K562 (cell line): Measurements from ENCODE around the gene NPTXR. TPM values are rescaled to one million over a fixed set of nuclear protein-coding genes. Genes with fewer than 3 reads are reported as not detected.

ENCODE experiments used
- ATAC-seq: fragments of 200-7000 bp; cut with Tn5 transposase; 3 replicates; pipeline ENCODE4 v1.9.1; 2020; ENCODE audit warnings: moderate library complexity
- BruUV-seq: library from RNA; stranded (reverse); fragments of 400-500 nt; replicated peaks from 2 replicates; lab custom pipeline; 2021; lab: Mats Ljungman, UMichigan
- CTCF ChIA-PET: fragments of 300-600 bp; formaldehyde crosslinking; extraction: SDS; loops from one replicate; lab custom pipeline; 2021; ENCODE audit warnings: low intra/inter-chr PET ratio; lab: Yijun Ruan, JAX
- POLR2A ChIA-PET: fragments of 300-600, 350-650 bp; sonication (Branson Sonifier 250); formaldehyde crosslinking; extraction: SDS; loops from one replicate; lab custom pipeline; 2021; ENCODE audit warnings: antibody characterized with exemption, inconsistent platforms; lab: Yijun Ruan, JAX
- DNase-seq, 4 experiments: peaks; one replicate each; pipeline versions ENCODE4 v3.0.0 to v3.0.0-alpha.2; 2011 to 2018; ENCODE audit warnings: low spot score in 3 of 4, mixed read lengths in 3 of 4; ENCODE audit errors: extremely low read depth in 1 of 4
- FAIRE-seq: peaks from 2 replicates; lab custom pipeline; 2011; peaks lifted over from hg19 to GRCh38; lab: Jason Lieb, UNC
- H2AFZ ChIP-seq: 2 replicates; pipeline ENCODE4 v1.6.0; 2011; ENCODE audit warnings: low read depth, low read length, control low read depth, inconsistent platforms
- H3K27ac ChIP-seq: fragments of 200-600 bp; 3 replicates; pipeline ENCODE4 v1.8.0; 2011; ENCODE audit warnings: low read depth, mild to moderate bottlenecking, control low read depth, inconsistent platforms, low read length, moderate library complexity, mixed read lengths; ENCODE audit errors: extremely low read depth
- H3K27me3 ChIP-seq, 2 experiments: fragments of 300-600 bp in 1 of 2; 2 replicates in 1 of 2; 3 replicates in 1 of 2; pipeline versions ENCODE4 v1.6.0 to v1.8.0; 2011; ENCODE audit warnings: inconsistent platforms in 2 of 2, low read length in 2 of 2, mild to moderate bottlenecking in 1 of 2, mixed read lengths in 1 of 2, moderate library complexity in 1 of 2; ENCODE audit not compliant: control insufficient read depth in 2 of 2, insufficient read depth in 2 of 2
- H3K36me3 ChIP-seq: fragments of 300-600 bp; 3 replicates; pipeline ENCODE4 v1.8.0; 2011; ENCODE audit warnings: mild to moderate bottlenecking, low read length, inconsistent platforms; ENCODE audit not compliant: control insufficient read depth, insufficient read depth
- H3K4me1 ChIP-seq, 2 experiments: fragments of 200-600 bp in 1 of 2; replicated peaks in 1 of 2; 2 replicates in 1 of 2; 3 replicates in 1 of 2; pipeline versions ENCODE4 v1.5.1 to v1.8.0; 2011; ENCODE audit warnings: inconsistent platforms in 2 of 2, low read length in 2 of 2, mild to moderate bottlenecking in 1 of 2, mixed read lengths in 1 of 2, moderate library complexity in 1 of 2; ENCODE audit not compliant: control insufficient read depth in 2 of 2, insufficient read depth in 2 of 2
- H3K4me2 ChIP-seq: 2 replicates; pipeline ENCODE4 v1.6.1; 2011; ENCODE audit warnings: low read length, control low read depth, inconsistent platforms, mixed read lengths; ENCODE audit not compliant: insufficient read depth
- H3K4me3 ChIP-seq: fragments of 200-600 bp; sonication (generic), shearing (Covaris generic); 2 replicates; pipeline ENCODE4 v1.5.1; 2016; ENCODE audit warnings: control low read depth, inconsistent platforms
- H3K79me2 ChIP-seq: fragments of 200-600 bp; 3 replicates; pipeline ENCODE4 v1.8.0; 2011; ENCODE audit warnings: low read length, inconsistent platforms; ENCODE audit not compliant: control insufficient read depth, insufficient read depth
- H3K9ac ChIP-seq, 2 experiments: 2 replicates each; pipeline versions ENCODE4 v1.6.0 to v1.6.1; 2011; ENCODE audit warnings: low read depth in 2 of 2, low read length in 2 of 2, control low read depth in 1 of 2, inconsistent platforms in 1 of 2, mild to moderate bottlenecking in 1 of 2, mixed read lengths in 1 of 2; ENCODE audit not compliant: insufficient read depth in 1 of 2
- H3K9me1 ChIP-seq: one replicate; pipeline ENCODE4 v1.6.0; 2011; ENCODE audit warnings: inconsistent platforms, mild to moderate bottlenecking, low read length, moderate library complexity; ENCODE audit not compliant: control insufficient read depth, insufficient read depth
- H3K9me3 ChIP-seq: replicated peaks from 2 replicates; pipeline ENCODE4 v1.5.1; 2011; ENCODE audit warnings: low read depth, low read length, inconsistent platforms; ENCODE audit not compliant: control insufficient read depth, insufficient read depth
- H4K20me1 ChIP-seq: replicated peaks from 2 replicates; pipeline ENCODE4 v1.6.1; 2011; ENCODE audit warnings: low read length, inconsistent platforms, mixed read lengths; ENCODE audit not compliant: control insufficient read depth, insufficient read depth
- HOXB6 ChIP-seq: fragments of 250-450 bp; sonication (Bioruptor Pico); IDR thresholded peaks from 2 replicates; pipeline ENCODE4 v1.5.1; 2022; ENCODE audit warnings: mild to moderate bottlenecking, borderline replicate concordance
- MED1 ChIP-seq: sonication (generic); formaldehyde crosslinking; IDR thresholded peaks from 2 replicates; pipeline ENCODE4 v1.8.1; 2023; ENCODE audit warnings: missing genetic modification reagents, borderline replicate concordance
- MTA3 ChIP-seq: fragments of 450-650 bp; formaldehyde crosslinking; IDR thresholded peaks from 2 replicates; pipeline ENCODE4 v1.6.1; 2017; ENCODE audit warnings: mild to moderate bottlenecking, borderline replicate concordance
- NFE2 ChIP-seq: IDR thresholded peaks from 2 replicates; pipeline ENCODE4 v1.6.1; 2014; ENCODE audit warnings: antibody characterized with exemption, low read depth
- NR4A1 ChIP-seq, 2 experiments: fragments of 250-450 bp in 1 of 2; fragments of 450-650 bp in 1 of 2; sonication (Bioruptor Pico) in 1 of 2; IDR thresholded peaks; 2 replicates each; pipeline versions ENCODE4 v1.4.0 to v1.6.1; 2016 to 2020; ENCODE audit warnings: mild to moderate bottlenecking in 2 of 2, missing compliant biosample characterization in 1 of 2, missing genetic modification characterization in 1 of 2, moderate library complexity in 1 of 2
- RBM22 ChIP-seq: fragments of 200-400 bp; formaldehyde crosslinking; IDR thresholded peaks from 2 replicates; pipeline ENCODE4 v1.6.1; 2018; ENCODE audit warnings: low read length, low read depth; ENCODE audit not compliant: poor library complexity, severe bottlenecking
- SUPT5H ChIP-seq: fragments of 450-650 bp; IDR thresholded peaks from 2 replicates; pipeline ENCODE4 v1.6.1; 2016
- ZC3H11A ChIP-seq: IDR thresholded peaks from 2 replicates; pipeline ENCODE4 v1.6.1; 2012; ENCODE audit warnings: low read depth, low read length, improper control_type of control experiment
- ZNF561 ChIP-seq: fragments of 450-650 bp; formaldehyde crosslinking; conservative IDR thresholded peaks from 2 replicates; pipeline ENCODE4 v1.4.0; 2020; ENCODE audit warnings: mild to moderate bottlenecking, moderate library complexity
- ZNF717 ChIP-seq: fragments of 250-450 bp; sonication (Bioruptor Pico); IDR thresholded peaks from 2 replicates; pipeline ENCODE4 v1.5.0; 2021
- WGBS: fragments of 100-300 bp; shearing (Covaris generic); methylation state at CpG from one replicate; pipeline ENCODE4 v1.1.6; 2016; ENCODE audit warnings: low coverage, mixed read lengths; ENCODE audit not compliant: insufficient coverage; ENCODE audit errors: missing lambda C conversion rate; 5-methylcytosine and 5-hydroxymethylcytosine counted together
- in situ Hi-C: fragments of 300-500 bp; cut with MboI; formaldehyde crosslinking; loops from 4 replicates; pipeline ENCODE4 v1.15.0; 2018; ENCODE audit warnings: inconsistent platforms, mixed read lengths
- intact Hi-C: fragments of 100-400 bp; cut with micrococcal nuclease; formaldehyde crosslinking; loops from 2 replicates; pipeline ENCODE4 v1.14.2; 2022
- polyA plus RNA-seq, 8 experiments: library from polyadenylated mRNA; depleted of rRNA in 4 of 8; stranded (reverse) in 5 of 8; unstranded in 3 of 8; fragments of >200 nt; fragmentation: Nextera tagmentation in 2 of 8; fragmentation: Illumina TruSeq in 1 of 8; extraction: Ambion mirVana in 2 of 8; extraction: Trizol in 1 of 8; gene quantifications; 2 replicates each; pipeline versions ENCODE4 v1.2.1 to v1.2.3, GENCODE V29; 2011 to 2014; ENCODE audit warnings: inconsistent platforms in 1 of 8, missing spikeins in 1 of 8
- total RNA-seq, 7 experiments: library from RNA; depleted of rRNA in 6 of 7; stranded (reverse); fragments of >200 nt in 6 of 7; fragmentation: Illumina TruSeq in 2 of 7; extraction: Trizol in 2 of 7; gene quantifications; 2 replicates each; pipeline versions ENCODE4 v1.2.1 to v1.2.3, GENCODE V29; 2011 to 2021; ENCODE audit warnings: low replicate concordance in 1 of 7
- TF ChIP-seq, protein P1 (sequence below): fragments of 150-350 bp; conservative IDR thresholded peaks from 2 replicates; pipeline ENCODE4 v1.6.1; 2014; ENCODE audit warnings: low read length
- TF ChIP-seq, protein P2 (sequence below): sonication (generic); formaldehyde crosslinking; IDR thresholded peaks from 2 replicates; pipeline ENCODE4 v1.8.1; 2023; ENCODE audit warnings: missing genetic modification reagents, mild to moderate bottlenecking, borderline replicate concordance
- TF ChIP-seq, protein P3 (sequence below): sonication (generic); formaldehyde crosslinking; IDR thresholded peaks from 2 replicates; pipeline ENCODE4 v1.9.0; 2022; ENCODE audit warnings: mild to moderate bottlenecking, missing genetic modification reagents

The NPTXR gene
- total and polyA plus RNA-seq, 9 of the 15 experiments (the other 6 are each of a cell fraction or from before 2014, with no cell fraction given), result 0.01 to 3.1 (median 1.1) TPM

DNA sequence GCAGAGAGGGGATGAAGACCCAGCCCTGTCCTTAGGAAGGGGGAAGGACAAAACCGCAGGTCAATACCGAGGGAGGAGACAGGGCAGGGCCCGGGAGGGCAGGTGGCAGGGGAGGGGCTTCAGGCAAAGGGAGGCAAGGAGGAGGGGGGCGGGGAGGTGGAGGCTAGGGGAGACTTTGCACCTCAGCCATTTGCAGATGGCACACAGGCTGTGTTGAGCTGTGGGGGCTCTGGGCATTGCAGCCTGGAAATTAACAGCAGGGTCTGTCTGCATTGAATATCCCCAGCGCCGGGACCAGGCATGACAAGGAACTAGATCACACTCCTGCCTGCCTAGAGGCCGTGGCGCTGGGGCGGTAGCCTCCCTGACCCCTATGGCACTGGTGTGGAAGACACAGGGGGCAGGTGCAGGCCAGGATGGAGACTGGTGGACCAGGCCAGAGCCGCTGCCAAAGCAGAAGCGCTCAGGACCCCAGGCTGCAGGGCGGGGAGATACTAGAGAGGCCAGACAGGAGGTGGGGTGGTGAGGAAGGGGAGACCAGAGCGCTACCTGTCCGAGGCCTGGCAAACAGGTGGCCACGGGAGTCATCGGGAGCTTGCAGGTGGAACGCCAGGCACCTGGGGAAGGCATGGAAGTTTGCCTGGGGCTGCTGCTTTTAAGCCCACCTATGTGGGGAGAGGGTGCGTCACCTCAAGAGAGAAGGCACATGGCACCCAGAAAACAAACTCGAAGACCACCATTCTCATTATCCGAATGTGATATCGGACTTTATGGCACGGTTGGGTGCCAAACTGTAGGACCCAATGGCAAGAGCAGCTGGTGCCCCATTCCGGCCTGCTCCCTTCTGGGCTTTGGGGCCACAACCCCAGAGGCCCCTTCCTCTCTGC, 16.7 kb upstream of the NPTXR start:
- Histone ChIP-seq H2AFZ (no peak overlapping the region), H3K27ac (no peak overlapping the region), H3K9me1 (peaks cover 2% of the 10 kb centered on the region), H3K9me3 (no peaks in the 10 kb centered on the region), H3K79me2 (no peaks in the 10 kb centered on the region; the same call in 2 of the 3 replicates), H3K4me1 (peaks cover 0 to 31% of the 10 kb centered on the region in 2 experiments; a peak in 3 of 5 replicates), H3K4me3 (no peak overlapping the region), H3K36me3 (peaks cover 7% of the 10 kb centered on the region; the same call in 2 of the 3 replicates), H3K9ac (peak overlapping the region in 1 of 2 experiments; percentile 36; a peak in 1 of 4 replicates), H3K4me2 (no peak overlapping the region), H4K20me1 (no peaks in the 10 kb centered on the region), H3K27me3 (no peaks in the 10 kb centered on the region)
- intact Hi-C loops (no loop called here), in situ Hi-C loops (no loop called here)
- no peak for ATAC-seq
- ChIA-PET POLR2A (interaction anchor here (0.7 to 0.8 kb wide), 2 partner anchors 102 to 125 kb away, joined by 3 to 4 read pairs; no protein-coding TSS in a partner anchor), CTCF (no interaction called here)
- no TSS peak for BruUV-seq
- WGBS, result 62% methylated on average over 10 of the region's 23 CpGs
- no peak for DNase-seq
- FAIRE-seq, result no peak
- TF ChIP-seq MTA3, result no peak
- TF ChIP-seq SUPT5H, result peak; percentile 17; the same call in 1 of the 2 replicates
- TF ChIP-seq, protein P1, sequence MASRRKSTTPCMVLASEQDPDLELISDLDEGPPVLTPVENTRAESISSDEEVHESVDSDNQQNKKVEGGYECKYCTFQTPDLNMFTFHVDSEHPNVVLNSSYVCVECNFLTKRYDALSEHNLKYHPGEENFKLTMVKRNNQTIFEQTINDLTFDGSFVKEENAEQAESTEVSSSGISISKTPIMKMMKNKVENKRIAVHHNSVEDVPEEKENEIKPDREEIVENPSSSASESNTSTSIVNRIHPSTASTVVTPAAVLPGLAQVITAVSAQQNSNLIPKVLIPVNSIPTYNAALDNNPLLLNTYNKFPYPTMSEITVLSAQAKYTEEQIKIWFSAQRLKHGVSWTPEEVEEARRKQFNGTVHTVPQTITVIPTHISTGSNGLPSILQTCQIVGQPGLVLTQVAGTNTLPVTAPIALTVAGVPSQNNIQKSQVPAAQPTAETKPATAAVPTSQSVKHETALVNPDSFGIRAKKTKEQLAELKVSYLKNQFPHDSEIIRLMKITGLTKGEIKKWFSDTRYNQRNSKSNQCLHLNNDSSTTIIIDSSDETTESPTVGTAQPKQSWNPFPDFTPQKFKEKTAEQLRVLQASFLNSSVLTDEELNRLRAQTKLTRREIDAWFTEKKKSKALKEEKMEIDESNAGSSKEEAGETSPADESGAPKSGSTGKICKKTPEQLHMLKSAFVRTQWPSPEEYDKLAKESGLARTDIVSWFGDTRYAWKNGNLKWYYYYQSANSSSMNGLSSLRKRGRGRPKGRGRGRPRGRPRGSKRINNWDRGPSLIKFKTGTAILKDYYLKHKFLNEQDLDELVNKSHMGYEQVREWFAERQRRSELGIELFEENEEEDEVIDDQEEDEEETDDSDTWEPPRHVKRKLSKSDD, result no peak
- no peak for TF ChIP-seq HOXB6 (CRISPR knock-in tag)
- no peak for TF ChIP-seq ZNF717 (CRISPR knock-in tag)
- TF ChIP-seq NFE2, result no peak
- TF ChIP-seq, protein P2, sequence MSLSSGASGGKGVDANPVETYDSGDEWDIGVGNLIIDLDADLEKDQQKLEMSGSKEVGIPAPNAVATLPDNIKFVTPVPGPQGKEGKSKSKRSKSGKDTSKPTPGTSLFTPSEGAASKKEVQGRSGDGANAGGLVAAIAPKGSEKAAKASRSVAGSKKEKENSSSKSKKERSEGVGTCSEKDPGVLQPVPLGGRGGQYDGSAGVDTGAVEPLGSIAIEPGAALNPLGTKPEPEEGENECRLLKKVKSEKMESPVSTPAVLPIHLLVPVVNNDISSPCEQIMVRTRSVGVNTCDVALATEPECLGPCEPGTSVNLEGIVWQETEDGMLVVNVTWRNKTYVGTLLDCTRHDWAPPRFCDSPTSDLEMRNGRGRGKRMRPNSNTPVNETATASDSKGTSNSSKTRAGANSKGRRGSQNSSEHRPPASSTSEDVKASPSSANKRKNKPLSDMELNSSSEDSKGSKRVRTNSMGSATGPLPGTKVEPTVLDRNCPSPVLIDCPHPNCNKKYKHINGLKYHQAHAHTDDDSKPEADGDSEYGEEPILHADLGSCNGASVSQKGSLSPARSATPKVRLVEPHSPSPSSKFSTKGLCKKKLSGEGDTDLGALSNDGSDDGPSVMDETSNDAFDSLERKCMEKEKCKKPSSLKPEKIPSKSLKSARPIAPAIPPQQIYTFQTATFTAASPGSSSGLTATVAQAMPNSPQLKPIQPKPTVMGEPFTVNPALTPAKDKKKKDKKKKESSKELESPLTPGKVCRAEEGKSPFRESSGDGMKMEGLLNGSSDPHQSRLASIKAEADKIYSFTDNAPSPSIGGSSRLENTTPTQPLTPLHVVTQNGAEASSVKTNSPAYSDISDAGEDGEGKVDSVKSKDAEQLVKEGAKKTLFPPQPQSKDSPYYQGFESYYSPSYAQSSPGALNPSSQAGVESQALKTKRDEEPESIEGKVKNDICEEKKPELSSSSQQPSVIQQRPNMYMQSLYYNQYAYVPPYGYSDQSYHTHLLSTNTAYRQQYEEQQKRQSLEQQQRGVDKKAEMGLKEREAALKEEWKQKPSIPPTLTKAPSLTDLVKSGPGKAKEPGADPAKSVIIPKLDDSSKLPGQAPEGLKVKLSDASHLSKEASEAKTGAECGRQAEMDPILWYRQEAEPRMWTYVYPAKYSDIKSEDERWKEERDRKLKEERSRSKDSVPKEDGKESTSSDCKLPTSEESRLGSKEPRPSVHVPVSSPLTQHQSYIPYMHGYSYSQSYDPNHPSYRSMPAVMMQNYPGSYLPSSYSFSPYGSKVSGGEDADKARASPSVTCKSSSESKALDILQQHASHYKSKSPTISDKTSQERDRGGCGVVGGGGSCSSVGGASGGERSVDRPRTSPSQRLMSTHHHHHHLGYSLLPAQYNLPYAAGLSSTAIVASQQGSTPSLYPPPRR (CRISPR knock-in tag), result no peak
- TF ChIP-seq MED1 (CRISPR knock-in tag), result no peak
- no peak for TF ChIP-seq ZC3H11A
- TF ChIP-seq RBM22, result no peak
- no peak for TF ChIP-seq ZNF561 (CRISPR knock-in tag)
- TF ChIP-seq, protein P3, sequence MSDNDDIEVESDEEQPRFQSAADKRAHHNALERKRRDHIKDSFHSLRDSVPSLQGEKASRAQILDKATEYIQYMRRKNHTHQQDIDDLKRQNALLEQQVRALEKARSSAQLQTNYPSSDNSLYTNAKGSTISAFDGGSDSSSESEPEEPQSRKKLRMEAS (CRISPR knock-in tag), result 0 out of 2 replicates have a peak, but pooled peaks have one; percentile 13
- no peak for TF ChIP-seq NR4A1 (CRISPR knock-in tag; IDR thresholded peaks at IDR 0.05)
- TF ChIP-seq NR4A1 (tag; IDR thresholded peaks at IDR 0.05), result no peak
